Heart left ventricle (tissue), 16 donors: ENCODE results near the gene RPSA. TPM values are rescaled to one million over a fixed set of nuclear protein-coding genes. Genes with fewer than 3 reads are reported as not detected.

Experiments
- ATAC-seq, 4 donors: fragments of 200-7000 bp; cut with Tn5 transposase; one replicate each; pipeline ENCODE4 v1.9.1; 2020 to 2022; ENCODE audit warnings: moderate library complexity in 4 of 4, mild to moderate bottlenecking in 3 of 4, moderate number of reproducible peaks in 1 of 4
- DNase-seq, 5 donors: peaks; one replicate each; pipeline ENCODE4 v3.0.0-alpha.2; 2020
- H3K27ac ChIP-seq, 12 donors: fragments of 200-600 bp; sonication (generic) in 4 of 12; one replicate each; pipeline versions ENCODE4 v1.5.0 to v1.8.0; 2016 to 2022; ENCODE audit warnings: mild to moderate bottlenecking in 2 of 12
- H3K27me3 ChIP-seq, 9 donors: fragments of 200-600 bp; sonication (generic) in 2 of 9; one replicate each; pipeline versions ENCODE4 v1.5.1 to v1.8.0; 2016 to 2022; ENCODE audit warnings: mild to moderate bottlenecking in 3 of 9
- H3K36me3 ChIP-seq, 9 donors: fragments of 200-600 bp; sonication (generic) in 2 of 9; one replicate each; pipeline versions ENCODE4 v1.5.0 to v1.8.0; 2018 to 2022; ENCODE audit warnings: mild to moderate bottlenecking in 2 of 9
- H3K4me1 ChIP-seq, 12 donors: fragments of 200-600 bp; sonication (generic) in 4 of 12; one replicate each; pipeline versions ENCODE4 v1.5.0 to v1.8.0; 2016 to 2022; ENCODE audit warnings: mild to moderate bottlenecking in 3 of 12
- H3K4me3 ChIP-seq, 12 donors: fragments of 200-600 bp; sonication (generic) in 4 of 12; one replicate each; pipeline versions ENCODE4 v1.5.0 to v1.8.0; 2017 to 2022; ENCODE audit warnings: mild to moderate bottlenecking in 9 of 12, moderate library complexity in 4 of 12
- H3K9me3 ChIP-seq, 12 donors: fragments of 200-600 bp; sonication (generic) in 4 of 12; one replicate each; pipeline versions ENCODE4 v1.5.0 to v1.8.0; 2016 to 2022; ENCODE audit warnings: mild to moderate bottlenecking in 1 of 12
- POLR2A ChIP-seq, 2 donors: fragments of 450-650 bp; IDR thresholded peaks; one replicate each; pipeline ENCODE4 v1.6.1; 2017; ENCODE audit warnings: antibody characterized with exemption in 2 of 2, mild to moderate bottlenecking in 2 of 2, moderate library complexity in 2 of 2
- WGBS, 4 donors: extraction: QIAGEN DNeasy Blood & Tissue Kit in 2 of 4; methylation state at CpG; one replicate each; pipeline versions ENCODE4 v1.1.5 to v1.1.7; 2013 to 2018; 5-methylcytosine and 5-hydroxymethylcytosine counted together
- intact Hi-C, 10 donors: fragments of 100-400 bp; cut with DNase I; formaldehyde crosslinking; loops; one replicate each; pipeline versions ENCODE4 v1.11.1 to v1.14.2; 2022
- polyA plus RNA-seq, 2 donors: library from polyadenylated mRNA; stranded (reverse); fragments of 200-250 nt; gene quantifications; one replicate each; pipeline ENCODE4 v1.2.3, GENCODE V29; 2013
- total RNA-seq, 9 donors: library from RNA; depleted of rRNA in 2 of 9; stranded (reverse); fragments of >200 nt in 2 of 9; fragmentation: NEBNext Ultra II Directional in 3 of 9; extraction: Animal tissue kit (Norgen Biotek cat#: 25700) in 3 of 9; gene quantifications; one replicate each; pipeline versions ENCODE4 v1.1.0 to v1.2.4, GENCODE V29; 2016 to 2023
- TF ChIP-seq, protein P1 (sequence below), 12 donors: fragments of 200-600 bp; sonication (generic) in 4 of 12; IDR thresholded peaks; one replicate each; pipeline versions ENCODE4 v1.5.0 to v1.8.0; 2018 to 2022; ENCODE audit warnings: antibody characterized with exemption in 12 of 12, mild to moderate bottlenecking in 5 of 12
- donor health status: ischemic (EF 13 %, LVEDD 7.1; RV severe dilation, severe dysfunction).
- donor health status: healthy with polysubstance abuse.
- donor health status: DM: no; HTN: yes; CAD: no.
- donor health status: DM: no; HTN: no; CAD: no.
- donor health status: ischemic (EF 25% LVEDD 6.9; RV normal size, moderate dysfunction).
- donor health status: ischemic (EF 25% LVEDD 5.7; RV mildly dilated, moderate dysfunction).
- donor health status: healthy.
- donor health status: DM: yes; HTN: yes; CAD: no.
- donor health status: ischemic (EF 35%, LVEDD 5.7; RV mildly dilated, moderate dysfunction).
- donor health status: nonischemic (EF 11% LVEDD 7.7; RV severe dilation, severe dysfunction).
- donor health status: DM: yes; HTN: yes; CAD: no.
- donor health status: PGD.
- donor health status: ischemic (EF 29% LVEDD 5.4; RV normal size, mild dysfunction).
- donor health status: nonischemic (EF 23%, LVEDD 6.1; RV moderate dilation, normal function).

The RPSA gene
- total and polyA plus RNA-seq, 11 donors: 308 to 1,279 (median 428) TPM

DNA sequence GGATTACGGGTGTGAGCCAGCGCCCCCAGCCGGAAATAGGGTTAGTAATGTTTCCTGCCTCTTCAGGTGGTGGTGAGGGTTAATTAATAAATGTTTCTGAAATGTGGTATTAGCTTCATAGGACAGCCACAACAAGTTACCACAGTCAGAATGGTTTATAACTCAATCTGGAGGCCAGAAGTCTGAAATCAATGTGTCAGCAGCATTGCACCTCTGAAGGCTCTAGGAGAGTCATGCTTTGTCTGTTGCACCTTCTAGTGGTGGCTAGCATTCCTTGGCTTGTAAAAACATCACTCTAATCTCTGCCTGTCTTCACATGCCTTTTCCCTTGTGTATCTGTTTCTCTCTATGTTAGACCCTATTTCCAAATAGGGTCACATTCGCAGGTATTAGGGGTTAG lies 7.8 kb upstream of the RPSA start:
- no peak for ATAC-seq
- no peaks in the 10 kb centered on the region for H3K9me3 ChIP-seq
- WGBS, 4 donors: 81 to 98% (median 95%) methylated on average over 4 of the region's 4 CpGs

DNA sequence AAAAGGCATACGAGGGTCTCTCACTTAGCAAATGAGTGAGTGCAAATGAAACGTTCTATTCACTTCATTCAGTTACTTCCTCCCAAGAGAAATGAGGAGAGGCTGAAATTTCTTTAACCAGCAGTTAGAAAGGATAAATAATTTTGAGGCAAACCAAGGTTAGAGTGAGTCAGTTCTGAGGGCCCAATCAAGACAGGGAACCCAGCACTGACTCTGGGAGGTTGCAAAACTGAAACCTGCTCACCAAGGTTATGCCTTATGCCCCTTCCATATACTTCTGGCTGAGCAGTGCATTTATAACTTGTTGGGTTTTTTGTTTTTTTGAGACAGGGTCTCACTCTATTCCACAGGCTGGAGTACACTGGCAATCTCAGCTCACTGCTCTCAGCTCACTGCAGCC lies 4.5 kb upstream of the RPSA start:
- Histone ChIP-seq H3K4me3 (no peak overlapping the region), H3K27me3 (no peaks in the 10 kb centered on the region), H3K27ac (no peak overlapping the region), H3K9me3 (no peaks in the 10 kb centered on the region), H3K36me3 (peaks cover 0 to 26% (median 21%) of the 10 kb centered on the region in 9 donors), H3K4me1 (peaks cover 0 to 6% (median 0%) of the 10 kb centered on the region in 12 donors)
- TF ChIP-seq, protein P1, sequence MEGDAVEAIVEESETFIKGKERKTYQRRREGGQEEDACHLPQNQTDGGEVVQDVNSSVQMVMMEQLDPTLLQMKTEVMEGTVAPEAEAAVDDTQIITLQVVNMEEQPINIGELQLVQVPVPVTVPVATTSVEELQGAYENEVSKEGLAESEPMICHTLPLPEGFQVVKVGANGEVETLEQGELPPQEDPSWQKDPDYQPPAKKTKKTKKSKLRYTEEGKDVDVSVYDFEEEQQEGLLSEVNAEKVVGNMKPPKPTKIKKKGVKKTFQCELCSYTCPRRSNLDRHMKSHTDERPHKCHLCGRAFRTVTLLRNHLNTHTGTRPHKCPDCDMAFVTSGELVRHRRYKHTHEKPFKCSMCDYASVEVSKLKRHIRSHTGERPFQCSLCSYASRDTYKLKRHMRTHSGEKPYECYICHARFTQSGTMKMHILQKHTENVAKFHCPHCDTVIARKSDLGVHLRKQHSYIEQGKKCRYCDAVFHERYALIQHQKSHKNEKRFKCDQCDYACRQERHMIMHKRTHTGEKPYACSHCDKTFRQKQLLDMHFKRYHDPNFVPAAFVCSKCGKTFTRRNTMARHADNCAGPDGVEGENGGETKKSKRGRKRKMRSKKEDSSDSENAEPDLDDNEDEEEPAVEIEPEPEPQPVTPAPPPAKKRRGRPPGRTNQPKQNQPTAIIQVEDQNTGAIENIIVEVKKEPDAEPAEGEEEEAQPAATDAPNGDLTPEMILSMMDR (IDR thresholded peaks at IDR 0.05): no peak
- no peak for TF ChIP-seq POLR2A (IDR thresholded peaks at IDR 0.05)
- ATAC-seq: no peak
- 56 to 70% (median 62%) methylated on average over 2 of the region's 2 CpGs for WGBS, 4 donors
- no peak for DNase-seq
- intact Hi-C loops: no loop called here

More for the DNA sequence above, 7.8 kb upstream of the RPSA start:
- H3K27ac ChIP-seq: no peak overlapping the region
- H3K27me3 ChIP-seq: no peaks in the 10 kb centered on the region
- intact Hi-C loops: no loop called here
- peaks cover 0 to 59% (median 53%) of the 10 kb centered on the region in 9 donors for H3K36me3 ChIP-seq
- DNase-seq: no peak
- H3K4me1 ChIP-seq: peaks cover 0 to 2% (median 0%) of the 10 kb centered on the region in 12 donors
- H3K4me3 ChIP-seq: no peak overlapping the region
- TF ChIP-seq, protein P1 (IDR thresholded peaks at IDR 0.05): no peak
- no peak for TF ChIP-seq POLR2A (IDR thresholded peaks at IDR 0.05)

DNA sequence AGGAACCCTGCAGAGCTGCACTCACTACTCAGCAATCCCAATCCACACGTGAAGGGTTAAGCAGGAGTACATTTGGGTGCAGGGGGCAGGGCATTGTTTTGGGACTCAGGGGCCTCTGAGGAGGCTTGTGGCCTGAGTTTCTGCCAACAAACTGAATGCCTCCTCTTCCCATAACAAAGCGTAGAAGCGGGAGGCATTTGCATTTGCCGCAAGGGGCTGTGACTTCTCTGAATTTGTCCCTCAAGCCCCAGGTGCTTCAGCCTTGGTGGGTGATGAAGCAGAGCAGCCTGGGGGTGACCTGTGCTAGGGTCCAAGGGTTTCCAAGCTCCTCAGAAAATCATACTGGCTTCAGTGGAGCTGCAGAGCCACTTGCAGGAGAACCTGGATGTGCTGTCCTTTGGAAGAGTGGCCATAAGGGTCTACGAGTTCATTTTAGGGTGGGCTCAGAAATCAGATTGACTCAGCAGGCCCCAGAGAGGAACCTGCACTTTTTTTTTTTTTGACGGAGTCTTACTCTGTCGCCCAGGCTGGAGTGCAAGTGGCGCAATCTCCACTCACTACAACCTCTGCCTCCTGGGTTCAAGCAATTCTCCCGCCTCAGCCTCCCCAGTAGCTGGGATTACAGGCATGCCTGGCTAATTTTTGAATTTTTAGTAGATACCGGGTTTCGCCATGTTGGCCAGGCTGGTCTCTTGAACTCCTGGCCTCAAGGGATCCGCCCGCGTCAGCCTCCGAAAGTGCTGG lies 1.4 kb upstream of the RPSA start:
- peaks cover 0 to 29% (median 22%) of the 10 kb centered on the region in 9 donors for H3K36me3 ChIP-seq
- H3K9me3 ChIP-seq: no peaks in the 10 kb centered on the region
- DNase-seq (no peak), ATAC-seq (no peak)
- TF ChIP-seq POLR2A (IDR thresholded peaks at IDR 0.05): no peak
- TF ChIP-seq, protein P1 (IDR thresholded peaks at IDR 0.05): no peak
- H3K27ac ChIP-seq: no peak overlapping the region
- no peaks in the 10 kb centered on the region for H3K27me3 ChIP-seq
- 82 to 87% (median 85%) methylated on average over 15 of the region's 15 CpGs for WGBS, 4 donors
- intact Hi-C loops: no loop called here
- no peak overlapping the region for H3K4me3 ChIP-seq
- H3K4me1 ChIP-seq: peaks cover 4 to 34% (median 23%) of the 10 kb centered on the region in 12 donors

DNA sequence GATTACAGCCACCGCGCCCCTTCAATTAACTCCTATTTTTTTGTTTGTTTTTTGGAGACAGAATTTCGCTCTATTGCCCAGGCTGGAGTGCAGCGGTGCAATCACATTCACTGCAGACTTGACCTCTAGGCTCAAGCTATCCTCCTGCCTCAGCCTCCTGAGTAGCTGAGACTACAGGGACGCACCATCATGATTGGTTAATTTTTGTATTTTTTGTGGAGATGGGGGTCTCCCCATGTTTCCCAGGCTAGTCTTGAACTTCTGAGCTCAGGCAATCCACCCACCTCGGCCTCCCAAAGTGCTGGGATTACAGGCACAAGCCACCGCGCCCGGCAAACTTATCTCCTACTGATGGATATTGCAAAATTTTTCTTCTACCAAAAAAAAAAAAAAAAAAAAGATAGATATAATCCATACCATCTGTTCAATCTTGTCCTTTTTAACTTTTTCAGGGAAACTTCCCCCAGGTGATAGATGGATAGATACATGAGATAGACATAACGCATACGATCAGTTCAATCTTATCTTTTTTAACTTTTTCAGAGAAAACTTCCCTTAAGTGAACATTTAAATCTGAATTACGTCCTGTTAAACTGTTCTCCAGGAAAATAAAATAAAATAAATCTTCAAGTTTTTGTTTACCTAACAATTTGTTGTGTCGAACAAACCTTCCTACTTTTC lies 693 bp upstream of the RPSA start:
- intact Hi-C loops: loop anchor here in 1 of 10 donors (2.0 kb wide), 1 partner anchor 21 kb away; no protein-coding TSS in a partner anchor
- peaks cover 0 to 36% (median 29%) of the 10 kb centered on the region in 9 donors for H3K36me3 ChIP-seq
- no peak for ATAC-seq
- peaks cover 4 to 39% (median 23%) of the 10 kb centered on the region in 12 donors for H3K4me1 ChIP-seq
- no peak for DNase-seq
- H3K27me3 ChIP-seq: no peaks in the 10 kb centered on the region
- peak overlapping the region; percentile 43 to 91 (median 86) for H3K27ac ChIP-seq
- peak overlapping the region; percentile 64 to 95 (median 76) for H3K4me3 ChIP-seq
- H3K9me3 ChIP-seq: no peaks in the 10 kb centered on the region
- TF ChIP-seq, protein P1 (IDR thresholded peaks at IDR 0.05): no peak
- no peak for TF ChIP-seq POLR2A (IDR thresholded peaks at IDR 0.05)
- 54 to 75% (median 73%) methylated on average over 13 of the region's 13 CpGs for WGBS, 4 donors
